Stomach smooth muscle (tissue), 2 donors: ENCODE results near the gene MEIG1.

Experiments used
- H3K27ac ChIP-seq: one replicate; pipeline ENCODE4 v1.7.0; 2013; ENCODE audit warnings: mild to moderate bottlenecking, low read length, inconsistent platforms
- H3K27me3 ChIP-seq, 2 donors: one replicate each; pipeline ENCODE4 v1.7.0; 2013; ENCODE audit warnings: low read length in 2 of 2; ENCODE audit not compliant: insufficient read depth in 2 of 2, control insufficient read depth in 1 of 2
- H3K36me3 ChIP-seq, 2 donors: one replicate each; pipeline ENCODE4 v1.7.0; 2013; ENCODE audit warnings: low read length in 2 of 2; ENCODE audit not compliant: control insufficient read depth in 2 of 2, insufficient read depth in 2 of 2
- H3K4me1 ChIP-seq: one replicate; pipeline ENCODE4 v1.7.0; 2013; ENCODE audit warnings: low read length; ENCODE audit not compliant: control insufficient read depth, insufficient read depth
- H3K4me3 ChIP-seq, 2 donors: one replicate each; pipeline ENCODE4 v1.7.0; 2013; ENCODE audit warnings: low read length in 2 of 2
- H3K9ac ChIP-seq, 2 donors: one replicate each; pipeline ENCODE4 v1.7.0; 2013; ENCODE audit warnings: low read length in 2 of 2, mild to moderate bottlenecking in 1 of 2
- H3K9me3 ChIP-seq, 2 donors: one replicate each; pipeline ENCODE4 v1.7.0; 2013; ENCODE audit warnings: low read length in 2 of 2; ENCODE audit not compliant: control insufficient read depth in 2 of 2
- donor health status: healthy.
- donor health status: Pancreatic carcinoma.

The MEIG1 gene, protein sequence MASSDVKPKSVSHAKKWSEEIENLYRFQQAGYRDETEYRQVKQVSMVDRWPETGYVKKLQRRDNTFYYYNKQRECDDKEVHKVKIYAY

DNA sequence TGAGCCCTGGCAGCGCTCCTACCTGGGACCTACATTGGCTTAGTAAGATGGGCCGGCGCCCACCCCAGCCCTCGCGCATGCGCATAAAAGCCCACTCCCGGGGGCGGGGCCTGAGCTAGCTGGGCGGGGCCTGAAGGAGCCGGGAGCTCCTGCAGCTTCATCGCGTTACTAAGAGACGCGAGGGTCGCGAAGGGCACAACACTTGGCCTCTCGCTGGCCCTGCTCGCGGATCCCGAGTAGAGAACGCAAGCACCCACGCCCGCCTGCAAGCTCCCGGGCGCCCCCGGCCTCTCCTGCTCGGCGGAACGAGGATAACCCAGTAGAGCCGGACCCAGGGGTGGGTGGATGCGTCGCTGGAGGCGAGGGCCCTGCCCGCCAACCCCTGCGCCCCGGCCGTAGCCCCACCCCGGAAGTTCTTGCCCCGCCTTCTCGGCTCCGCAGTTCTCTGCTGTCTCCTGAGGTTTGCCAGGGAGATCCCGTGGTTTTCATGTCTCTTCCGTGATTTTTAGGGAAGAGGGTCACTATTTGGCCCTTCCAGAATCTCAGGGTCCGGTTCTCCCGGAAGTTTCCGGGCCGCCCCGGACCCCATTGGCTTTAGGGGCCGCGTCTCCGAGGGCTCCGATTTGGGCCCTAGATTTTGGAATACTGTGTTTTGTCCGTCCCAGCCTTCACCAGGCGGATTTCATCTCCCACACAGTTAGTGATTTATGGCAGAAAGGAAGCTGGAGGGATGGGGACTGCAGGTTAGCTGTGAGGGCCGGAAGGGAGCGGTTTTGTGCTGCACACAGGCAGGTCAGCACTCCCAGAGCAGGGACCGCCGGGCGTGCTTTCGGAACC lies at the start of gene MEIG1:
Gene MEIG1, plus strand, starts transcription at position 168 of the 837 bp plus-strand sequence. CDS start 7,081 bp downstream, outside the sequence.
- Histone ChIP-seq H3K9me3 (no peaks in the 10 kb centered on the region), H3K4me3 (peak within 1 kb of the TSS; percentile 80 to 88), H3K27ac (peak within 1 kb of the TSS; percentile 94), H3K27me3 (no peaks in the 10 kb centered on the region), H3K4me1 (peaks cover 4% of the 10 kb centered on the region), H3K36me3 (no peaks in the 10 kb centered on the region), H3K9ac (peak within 1 kb of the TSS; percentile 92 to 95)

DNA sequence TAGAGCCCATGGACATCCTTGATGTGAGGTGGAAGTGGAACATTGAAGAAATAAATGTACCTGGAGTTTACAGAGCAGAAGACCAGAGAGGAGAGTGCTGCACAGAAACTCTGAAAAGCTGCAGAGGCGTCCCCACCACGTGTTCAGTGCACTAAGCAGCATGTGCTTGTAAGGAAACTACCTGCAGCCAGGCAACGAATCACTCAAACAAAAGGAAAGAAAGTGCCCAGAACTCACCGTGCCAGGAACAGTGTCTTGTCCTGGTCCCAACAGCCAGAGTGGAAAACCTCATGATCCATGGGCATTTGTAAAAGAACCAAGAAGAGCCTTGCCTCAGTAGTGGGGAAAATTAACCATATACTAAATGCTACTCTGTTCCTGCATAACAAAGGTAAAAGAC lies 48.2 kb upstream of the MEIG1 start:
- Histone ChIP-seq H3K9me3 (no peaks in the 10 kb centered on the region), H3K9ac (no peak overlapping the region), H3K4me1 (no peaks in the 10 kb centered on the region), H3K4me3 (no peak overlapping the region), H3K27ac (no peak overlapping the region), H3K36me3 (peaks cover 13 to 18% of the 10 kb centered on the region in 2 donors), H3K27me3 (no peaks in the 10 kb centered on the region)

DNA sequence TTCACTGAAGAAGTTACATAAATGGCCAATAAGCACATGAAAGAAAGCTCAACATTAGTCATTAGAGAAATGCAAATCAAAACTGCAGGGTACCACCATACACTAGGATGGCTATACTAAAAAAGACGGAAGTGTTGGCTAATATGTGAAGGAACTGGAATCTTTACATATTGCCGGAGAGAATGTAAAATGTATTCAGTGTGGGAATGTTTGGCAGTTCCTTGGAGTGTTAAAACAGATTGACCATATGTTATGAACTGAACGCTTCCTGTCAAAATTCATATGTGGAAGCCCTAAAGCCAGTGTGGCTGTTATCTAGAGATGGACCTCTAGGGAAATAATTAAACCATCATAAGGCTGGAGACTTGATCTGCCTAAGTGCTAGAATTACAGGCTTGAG lies 47.4 kb upstream of the MEIG1 start:
- H3K4me1 ChIP-seq, result no peaks in the 10 kb centered on the region
- H3K4me3 ChIP-seq, result no peak overlapping the region
- H3K9me3 ChIP-seq, result no peaks in the 10 kb centered on the region
- peaks cover 13 to 25% of the 10 kb centered on the region in 2 donors for H3K36me3 ChIP-seq
- H3K9ac ChIP-seq, result no peak overlapping the region
- no peak overlapping the region for H3K27ac ChIP-seq
- H3K27me3 ChIP-seq, result no peaks in the 10 kb centered on the region

DNA sequence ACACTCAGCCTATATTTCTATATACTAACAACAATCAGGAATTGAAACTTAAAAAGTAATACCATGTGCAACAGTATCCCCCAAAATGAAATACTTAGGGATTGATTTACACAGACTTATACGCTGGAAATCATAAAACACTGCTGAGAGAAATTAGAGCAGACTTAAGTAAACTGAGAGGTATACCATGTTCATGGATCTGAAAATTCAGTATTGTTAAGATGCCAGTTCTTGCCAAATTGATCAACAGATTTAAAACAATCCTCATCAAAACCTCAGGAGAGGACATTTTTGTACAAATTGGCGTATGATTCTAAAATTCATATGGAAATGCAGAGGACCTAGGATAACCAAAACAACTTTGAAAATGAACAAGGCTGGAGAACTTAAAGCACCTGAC lies 42.6 kb upstream of the MEIG1 start:
- peaks cover 23 to 41% of the 10 kb centered on the region in 2 donors for H3K36me3 ChIP-seq
- no peaks in the 10 kb centered on the region for H3K4me1 ChIP-seq
- peaks cover 2 to 8% of the 10 kb centered on the region in 2 donors for H3K9me3 ChIP-seq
- H3K27me3 ChIP-seq, result no peaks in the 10 kb centered on the region
- no peak overlapping the region for H3K9ac ChIP-seq
- H3K27ac ChIP-seq, result no peak overlapping the region
- H3K4me3 ChIP-seq, result no peak overlapping the region

DNA sequence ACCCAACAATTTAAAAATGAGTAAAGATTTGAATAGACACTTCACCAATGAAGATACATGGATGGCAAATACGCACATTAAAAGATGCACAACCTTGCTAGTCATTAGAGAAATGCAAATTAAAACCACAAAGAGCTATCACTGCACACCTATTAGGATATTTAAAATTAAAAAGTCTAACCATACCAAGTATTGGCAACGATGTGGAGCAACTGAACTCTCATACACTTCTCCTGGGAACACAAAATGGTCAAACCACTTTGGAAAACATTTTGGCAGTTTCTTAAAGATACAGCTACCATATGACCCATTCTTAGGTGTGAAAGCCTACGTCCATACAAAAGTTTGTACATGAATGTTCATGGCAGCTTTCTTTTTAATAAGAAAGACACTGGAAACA lies 41.4 kb upstream of the MEIG1 start:
- Histone ChIP-seq H3K4me3 (no peak overlapping the region), H3K9me3 (peaks cover 2 to 8% of the 10 kb centered on the region in 2 donors), H3K9ac (no peak overlapping the region), H3K27me3 (no peaks in the 10 kb centered on the region), H3K27ac (no peak overlapping the region), H3K4me1 (no peaks in the 10 kb centered on the region), H3K36me3 (peaks cover 23 to 48% of the 10 kb centered on the region in 2 donors)

DNA sequence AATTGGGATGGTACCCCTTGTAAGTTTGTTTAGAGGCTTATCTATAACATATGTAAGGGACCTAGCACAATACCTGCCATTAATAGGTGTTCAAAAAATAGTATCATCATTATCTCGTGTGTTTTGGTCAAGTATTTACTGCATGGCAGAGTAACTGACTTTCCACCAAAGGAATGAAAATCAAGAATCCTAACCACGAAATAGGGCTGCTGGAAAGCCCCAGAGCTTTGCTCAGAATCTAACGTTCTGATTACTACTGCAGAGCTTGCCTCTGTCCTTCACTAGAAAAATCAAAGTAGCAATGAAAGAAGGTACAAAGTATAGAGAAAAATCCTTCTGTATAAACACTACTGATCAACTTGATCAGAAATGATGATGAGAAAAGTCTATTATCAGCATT lies 40.2 kb upstream of the MEIG1 start:
- Histone ChIP-seq H3K27ac (no peak overlapping the region), H3K9ac (no peak overlapping the region), H3K4me1 (no peaks in the 10 kb centered on the region), H3K36me3 (peaks cover 27 to 56% of the 10 kb centered on the region in 2 donors), H3K9me3 (peaks cover 2 to 8% of the 10 kb centered on the region in 2 donors), H3K4me3 (no peak overlapping the region), H3K27me3 (no peaks in the 10 kb centered on the region)

DNA sequence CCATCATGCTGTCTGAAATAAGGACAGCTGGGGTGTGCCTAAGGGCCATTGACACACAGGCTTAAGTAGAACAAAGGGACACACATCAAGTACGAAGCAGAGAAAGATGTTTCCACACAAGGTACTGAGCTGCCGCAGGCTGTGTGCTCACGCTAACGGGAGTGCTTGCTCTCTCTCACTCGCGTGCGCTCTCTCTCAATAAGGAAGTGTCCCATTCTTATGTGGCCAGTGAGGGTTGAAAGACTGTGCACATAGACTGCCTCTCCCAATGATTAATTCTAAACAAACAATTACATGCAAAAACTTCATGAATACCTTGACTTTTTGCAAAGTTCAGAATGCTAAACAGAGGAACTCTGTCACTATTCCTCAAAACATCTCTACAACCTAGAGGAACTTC lies 35.2 kb upstream of the MEIG1 start:
- no peaks in the 10 kb centered on the region for H3K4me1 ChIP-seq
- H3K9me3 ChIP-seq, result no peaks in the 10 kb centered on the region
- no peak overlapping the region for H3K4me3 ChIP-seq
- no peak overlapping the region for H3K27ac ChIP-seq
- H3K27me3 ChIP-seq, result no peaks in the 10 kb centered on the region
- H3K36me3 ChIP-seq, result peaks cover 33 to 43% of the 10 kb centered on the region in 2 donors
- H3K9ac ChIP-seq, result no peak overlapping the region

DNA sequence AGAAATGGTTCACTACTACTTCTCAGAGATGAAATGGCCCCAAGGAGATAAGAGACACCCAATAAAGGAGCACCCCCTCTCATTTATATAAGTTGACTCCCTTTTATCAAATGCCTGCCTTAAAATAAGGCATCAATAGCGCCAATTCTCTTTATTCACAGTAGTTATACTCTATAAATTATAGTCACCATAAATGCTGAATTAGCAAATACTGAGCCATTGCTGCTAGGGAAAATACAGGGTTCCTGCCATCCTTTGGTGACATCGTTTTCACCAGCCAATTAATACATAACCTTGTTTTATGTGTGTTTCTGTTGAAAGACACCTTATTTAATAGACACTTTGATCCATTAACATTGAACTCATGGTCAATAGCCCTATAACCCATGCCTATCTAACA lies 33.9 kb upstream of the MEIG1 start:
- peaks cover 28 to 33% of the 10 kb centered on the region in 2 donors for H3K36me3 ChIP-seq
- no peak overlapping the region for H3K4me3 ChIP-seq
- no peak overlapping the region for H3K9ac ChIP-seq
- no peaks in the 10 kb centered on the region for H3K4me1 ChIP-seq
- no peaks in the 10 kb centered on the region for H3K9me3 ChIP-seq
- no peaks in the 10 kb centered on the region for H3K27me3 ChIP-seq
- H3K27ac ChIP-seq, result no peak overlapping the region

DNA sequence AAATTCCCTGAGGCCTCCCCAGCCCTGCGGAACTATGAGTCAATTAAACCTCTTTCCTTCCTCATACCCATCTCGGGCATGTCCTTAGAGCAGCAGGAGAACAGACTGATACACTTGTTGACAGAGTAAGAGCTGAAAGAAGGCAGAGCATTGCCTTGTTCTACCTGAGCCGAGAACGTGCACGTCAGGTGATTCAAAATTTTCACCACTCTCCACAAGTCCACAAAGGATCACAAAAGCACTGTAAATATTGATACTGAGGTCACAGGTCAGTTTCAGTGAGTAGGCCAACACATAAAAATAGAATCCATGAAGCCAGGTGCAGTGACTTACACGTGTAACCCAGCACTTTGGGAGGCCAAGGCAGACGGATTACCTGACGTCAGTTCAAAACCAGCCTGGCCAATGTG lies 33.1 kb upstream of the MEIG1 start:
- H3K9me3 ChIP-seq, result no peaks in the 10 kb centered on the region
- no peak overlapping the region for H3K27ac ChIP-seq
- H3K4me1 ChIP-seq, result no peaks in the 10 kb centered on the region
- no peaks in the 10 kb centered on the region for H3K27me3 ChIP-seq
- H3K4me3 ChIP-seq, result no peak overlapping the region
- H3K9ac ChIP-seq, result no peak overlapping the region
- H3K36me3 ChIP-seq, result peaks cover 33 to 37% of the 10 kb centered on the region in 2 donors

DNA sequence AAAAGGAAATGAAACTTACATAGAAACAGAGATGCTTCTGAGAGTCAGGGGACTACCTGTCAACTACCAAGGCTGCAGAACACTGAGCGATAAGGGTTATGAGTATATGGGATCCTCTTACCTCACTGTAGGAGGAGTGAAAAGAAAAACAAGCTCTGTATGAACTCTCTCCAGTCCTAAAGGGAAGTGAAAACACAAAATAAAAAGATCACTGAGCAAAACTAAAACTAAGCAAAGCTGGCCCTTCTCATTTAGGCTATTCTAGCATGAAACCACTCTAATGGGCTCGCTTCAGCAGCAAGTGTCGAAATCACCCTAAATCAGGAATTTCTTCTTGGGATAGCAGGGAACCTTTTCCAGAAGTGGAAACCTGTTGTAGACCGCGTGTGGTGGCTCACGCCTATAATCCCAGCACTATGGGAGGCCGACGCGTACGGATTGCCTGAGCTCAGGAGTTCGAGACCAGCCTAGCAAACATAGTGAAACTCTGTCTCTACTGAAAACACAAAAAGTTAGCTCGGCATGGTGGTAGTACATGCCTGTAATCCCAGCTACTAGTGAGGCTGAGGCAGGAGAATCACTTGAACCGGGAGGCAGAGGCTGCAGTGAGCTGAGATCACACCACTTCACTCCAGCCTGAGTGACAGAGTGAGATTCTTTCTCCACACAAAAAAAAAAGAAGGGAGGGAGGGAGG lies 32.3 kb upstream of the MEIG1 start:
- peaks cover 31 to 33% of the 10 kb centered on the region in 2 donors for H3K36me3 ChIP-seq
- no peak overlapping the region for H3K9ac ChIP-seq
- H3K4me3 ChIP-seq, result no peak overlapping the region
- no peaks in the 10 kb centered on the region for H3K9me3 ChIP-seq
- no peak overlapping the region for H3K27ac ChIP-seq
- no peaks in the 10 kb centered on the region for H3K27me3 ChIP-seq
- H3K4me1 ChIP-seq, result no peaks in the 10 kb centered on the region
